HUES64 (cell line): ENCODE measurements around the gene PRR12.
"Not testable (repeated sequence)": the region's sequence is repeated elsewhere in the genome, so short reads cannot be mapped to it uniquely, and the experiment has no call there.

Experiments
- H3K27ac ChIP-seq: 2 replicates; pipeline ENCODE4 v1.7.0; 2013; ENCODE audit warnings: low read depth, low read length, inconsistent platforms
- H3K27me3 ChIP-seq: 2 replicates; pipeline ENCODE4 v1.6.1; 2013; ENCODE audit warnings: mild to moderate bottlenecking, low read length; ENCODE audit not compliant: insufficient read depth
- H3K36me3 ChIP-seq: 2 replicates; pipeline ENCODE4 v1.6.1; 2013; ENCODE audit warnings: mild to moderate bottlenecking, low read length; ENCODE audit not compliant: insufficient read depth
- H3K4me1 ChIP-seq: 2 replicates; pipeline ENCODE4 v1.6.1; 2013; ENCODE audit warnings: mild to moderate bottlenecking, low read length, moderate library complexity; ENCODE audit not compliant: insufficient read depth
- H3K4me3 ChIP-seq: 2 replicates; pipeline ENCODE4 v1.5.1; 2013; ENCODE audit warnings: mild to moderate bottlenecking, low read length, moderate library complexity
- H3K9ac ChIP-seq: 2 replicates; pipeline ENCODE4 v1.6.1; 2013; ENCODE audit warnings: mild to moderate bottlenecking, low read depth, low read length
- H3K9me3 ChIP-seq: 2 replicates; pipeline ENCODE4 v1.6.1; 2013; ENCODE audit warnings: low read depth, low read length; ENCODE audit not compliant: insufficient read depth
- WGBS: fragments of 150-250, 120-280 bp; methylation state at CpG from one replicate; pipeline ENCODE4 v1.1.7; 2013; ENCODE audit warnings: missing lambda C conversion rate; 5-methylcytosine and 5-hydroxymethylcytosine counted together

The PRR12 gene

DNA sequence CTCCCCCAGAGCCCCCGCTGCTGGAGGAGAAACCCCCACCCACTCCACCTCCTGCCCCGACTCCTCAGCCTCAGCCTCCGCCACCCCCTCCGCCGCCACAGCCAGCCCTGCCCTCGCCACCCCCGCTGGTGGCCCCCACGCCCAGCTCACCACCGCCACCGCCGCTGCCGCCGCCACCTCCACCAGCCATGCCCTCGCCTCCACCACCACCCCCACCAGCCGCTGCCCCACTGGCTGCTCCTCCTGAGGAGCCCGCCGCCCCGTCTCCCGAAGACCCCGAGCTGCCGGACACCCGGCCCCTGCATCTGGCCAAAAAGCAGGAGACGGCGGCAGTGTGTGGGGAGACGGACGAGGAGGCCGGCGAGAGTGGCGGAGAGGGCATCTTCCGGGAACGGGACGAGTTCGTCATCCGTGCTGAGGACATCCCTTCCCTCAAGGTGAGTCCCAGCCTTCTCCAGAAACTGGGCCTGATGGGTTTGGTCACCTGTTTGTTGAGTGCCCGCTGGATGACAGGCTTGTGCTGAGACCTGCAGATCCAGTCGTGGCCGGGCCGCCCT lies 10.6 kb downstream of the PRR12 start:
- Histone ChIP-seq H3K9ac (no peak overlapping the region), H3K9me3 (no peaks in the 10 kb centered on the region), H3K27ac (no peak overlapping the region), H3K4me1 (no peaks in the 10 kb centered on the region), H3K27me3 (no peaks in the 10 kb centered on the region), H3K36me3 (peaks cover 89% of the 10 kb centered on the region), H3K4me3 (no peak overlapping the region)
- WGBS, result 94% methylated on average over 38 of the region's 38 CpGs

DNA sequence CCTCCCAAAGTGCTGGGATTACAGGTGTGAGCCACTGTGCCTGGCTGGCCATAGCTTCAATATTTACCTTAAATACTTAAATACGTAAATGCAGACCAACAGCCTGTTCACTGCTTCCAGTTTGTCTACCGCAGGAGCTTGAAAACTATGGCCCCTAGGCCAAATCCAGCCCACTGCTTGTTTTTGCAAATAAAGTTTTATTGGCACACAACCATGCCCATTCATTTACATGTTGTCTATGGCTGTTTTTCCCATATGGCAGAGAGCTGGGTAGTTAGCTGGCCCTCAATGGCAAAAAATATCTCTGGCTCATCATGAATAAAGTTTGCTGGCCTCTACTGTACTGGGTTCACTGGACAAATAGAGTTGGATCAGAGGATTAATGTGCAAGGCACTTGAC lies 11.8 kb downstream of the PRR12 start:
- Histone ChIP-seq H3K27me3 (no peaks in the 10 kb centered on the region), H3K9ac (no peak overlapping the region), H3K4me3 (no peak overlapping the region), H3K4me1 (no peaks in the 10 kb centered on the region), H3K9me3 (no peaks in the 10 kb centered on the region), H3K36me3 (peaks cover 90% of the 10 kb centered on the region), H3K27ac (no peak overlapping the region)
- WGBS, result 94% methylated on average over 2 of the region's 2 CpGs

DNA sequence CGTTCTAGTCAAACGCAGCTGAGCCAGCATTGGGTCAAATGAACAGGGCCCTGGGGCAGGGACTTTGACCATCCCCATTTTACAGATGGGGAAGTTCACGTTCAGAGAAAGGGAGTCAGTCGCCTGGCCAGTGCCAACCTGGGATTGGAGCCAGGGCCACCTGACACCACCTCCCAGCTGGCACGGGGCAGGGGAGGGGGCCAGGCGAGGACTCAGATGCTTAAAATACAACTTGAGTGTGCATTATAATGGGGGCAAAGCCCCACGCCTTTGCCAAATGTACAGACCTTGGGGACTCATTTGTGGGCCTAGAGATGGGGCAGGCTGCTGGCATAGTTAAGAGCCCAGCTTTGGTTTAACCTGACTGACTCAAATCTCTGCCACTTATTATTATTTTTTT lies 14.6 kb downstream of the PRR12 start:
- peaks cover 88% of the 10 kb centered on the region for H3K36me3 ChIP-seq
- H3K9me3 ChIP-seq, result no peaks in the 10 kb centered on the region
- H3K27me3 ChIP-seq, result no peaks in the 10 kb centered on the region
- H3K9ac ChIP-seq, result no peak overlapping the region
- no peak overlapping the region for H3K4me3 ChIP-seq
- H3K27ac ChIP-seq, result no peak overlapping the region
- 97% methylated on average over 7 of the region's 7 CpGs for WGBS
- H3K4me1 ChIP-seq, result no peaks in the 10 kb centered on the region

DNA sequence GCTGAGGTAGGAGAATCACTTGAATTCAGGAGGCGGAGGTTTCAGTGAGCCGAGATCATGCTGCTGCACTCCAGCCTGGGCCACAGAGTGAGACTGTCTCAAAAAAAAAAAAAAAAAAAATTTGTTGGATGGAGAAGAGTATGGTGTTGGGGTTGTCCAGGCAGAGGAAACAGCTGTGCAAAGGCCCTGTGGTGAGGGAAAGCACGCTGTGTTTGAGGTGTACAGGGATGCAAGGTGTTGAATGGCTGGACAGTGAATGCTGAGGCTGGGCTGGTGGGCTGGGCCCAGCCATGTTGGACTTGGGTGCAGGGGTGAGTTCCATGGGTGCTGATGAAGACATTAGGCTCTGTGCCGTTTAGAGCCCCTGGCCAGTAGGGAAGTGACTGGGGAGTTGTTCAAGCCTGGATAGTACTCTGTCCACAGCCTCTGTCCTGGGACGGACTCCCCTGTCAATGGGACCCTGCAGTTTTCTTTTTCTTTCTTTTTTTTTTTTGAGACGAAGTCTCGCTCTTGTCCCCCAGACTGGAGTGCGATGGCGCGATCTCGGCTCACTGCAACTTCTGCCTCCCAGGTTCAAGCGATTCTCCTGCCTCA lies 18.6 kb downstream of the PRR12 start:
- peaks cover 79% of the 10 kb centered on the region for H3K36me3 ChIP-seq
- no peaks in the 10 kb centered on the region for H3K9me3 ChIP-seq
- 96% methylated on average over 12 of the region's 12 CpGs for WGBS
- H3K4me3 ChIP-seq, result no peak overlapping the region
- no peak overlapping the region for H3K27ac ChIP-seq
- H3K27me3 ChIP-seq, result no peaks in the 10 kb centered on the region
- H3K9ac ChIP-seq, result no peak overlapping the region
- H3K4me1 ChIP-seq, result no peaks in the 10 kb centered on the region

DNA sequence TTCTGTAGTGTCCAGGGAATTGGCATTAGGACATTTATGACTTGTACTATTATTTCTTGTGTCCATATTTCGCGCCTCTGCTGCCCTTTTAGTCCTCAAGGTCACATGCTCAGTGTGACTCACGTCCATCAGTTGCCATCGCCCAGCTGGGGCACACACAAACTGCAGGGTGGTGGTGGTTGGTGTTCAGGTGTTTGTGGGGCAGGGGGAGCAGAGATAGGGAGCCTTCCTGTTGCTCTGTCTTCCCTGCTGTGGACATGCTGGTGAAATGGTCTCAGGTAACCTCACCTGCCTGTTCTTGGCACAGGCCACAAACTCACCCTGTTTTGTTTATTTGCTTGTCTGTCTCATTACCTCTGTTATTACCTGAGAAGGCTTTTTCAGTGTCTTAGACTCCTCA lies 22.4 kb downstream of the PRR12 start:
- Histone ChIP-seq H3K36me3 (peaks cover 83% of the 10 kb centered on the region), H3K9me3 (no peaks in the 10 kb centered on the region), H3K4me3 (no peak overlapping the region), H3K9ac (no peak overlapping the region), H3K4me1 (no peaks in the 10 kb centered on the region), H3K27ac (no peak overlapping the region), H3K27me3 (no peaks in the 10 kb centered on the region)
- 96% methylated on average over 4 of the region's 4 CpGs for WGBS

DNA sequence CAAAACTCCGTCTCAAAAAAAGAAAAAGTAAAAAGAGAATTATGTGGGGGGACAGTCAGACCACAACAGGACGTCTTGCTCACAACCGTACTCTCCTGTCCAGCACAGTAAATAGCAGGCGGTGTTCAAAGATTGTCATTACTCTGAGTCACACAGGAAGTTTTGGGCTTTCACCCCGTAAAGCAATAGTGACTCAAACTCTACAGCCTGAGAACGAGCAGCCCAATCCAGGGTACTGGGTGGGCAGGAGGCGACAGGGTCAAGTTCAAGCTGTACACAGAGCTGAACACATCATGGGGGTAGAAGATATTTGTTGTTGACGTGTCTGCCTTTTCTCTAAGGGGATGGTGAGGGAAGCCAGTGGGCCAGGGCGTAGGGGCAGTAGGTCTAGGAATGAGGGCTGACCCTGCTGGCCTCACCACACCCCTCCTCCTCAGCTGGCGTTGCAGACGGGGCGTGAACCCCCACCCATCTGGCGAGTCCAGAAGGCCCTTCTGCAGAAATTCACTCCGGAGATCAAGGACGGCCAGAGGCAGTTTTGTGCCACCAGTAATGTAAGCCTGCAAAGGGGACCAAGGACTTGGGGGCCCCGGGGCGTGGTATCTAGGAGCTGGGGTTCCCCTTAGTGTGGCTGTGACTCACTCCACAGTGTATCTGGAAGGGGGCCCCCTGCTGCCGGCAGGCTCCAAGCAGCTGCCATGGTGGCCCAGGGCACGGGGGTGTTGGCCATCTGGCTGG lies 23.3 kb downstream of the PRR12 start:
- H3K9me3 ChIP-seq, result no peaks in the 10 kb centered on the region
- H3K36me3 ChIP-seq, result peaks cover 82% of the 10 kb centered on the region
- H3K27ac ChIP-seq, result no peak overlapping the region
- WGBS, result 95% methylated on average over 19 of the region's 19 CpGs
- H3K4me1 ChIP-seq, result no peaks in the 10 kb centered on the region
- H3K4me3 ChIP-seq, result no peak overlapping the region
- H3K27me3 ChIP-seq, result no peaks in the 10 kb centered on the region
- H3K9ac ChIP-seq, result no peak overlapping the region

DNA sequence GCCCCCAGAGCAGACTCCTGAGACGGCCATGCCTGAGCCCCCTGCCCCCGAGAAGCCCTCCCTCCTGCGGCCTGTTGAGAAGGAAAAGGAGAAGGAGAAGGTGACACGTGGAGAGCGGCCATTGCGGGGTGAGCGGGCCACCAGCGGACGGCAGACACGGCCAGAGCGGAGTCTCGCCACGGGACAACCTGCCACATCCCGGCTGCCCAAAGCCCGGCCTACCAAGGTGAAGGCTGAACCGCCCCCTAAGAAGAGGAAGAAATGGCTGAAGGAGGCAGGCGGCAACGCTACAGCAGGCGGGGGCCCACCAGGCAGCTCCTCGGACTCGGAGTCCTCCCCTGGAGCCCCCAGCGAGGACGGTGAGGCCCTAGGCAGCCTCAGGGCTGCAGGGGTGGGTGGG lies 24.9 kb downstream of the PRR12 start:
- no peaks in the 10 kb centered on the region for H3K9me3 ChIP-seq
- no peaks in the 10 kb centered on the region for H3K27me3 ChIP-seq
- peaks cover 82% of the 10 kb centered on the region for H3K36me3 ChIP-seq
- H3K9ac ChIP-seq, result no peak overlapping the region
- no peak overlapping the region for H3K27ac ChIP-seq
- no peak overlapping the region for H3K4me3 ChIP-seq
- no peaks in the 10 kb centered on the region for H3K4me1 ChIP-seq
- 96% methylated on average over 23 of the region's 23 CpGs for WGBS

DNA sequence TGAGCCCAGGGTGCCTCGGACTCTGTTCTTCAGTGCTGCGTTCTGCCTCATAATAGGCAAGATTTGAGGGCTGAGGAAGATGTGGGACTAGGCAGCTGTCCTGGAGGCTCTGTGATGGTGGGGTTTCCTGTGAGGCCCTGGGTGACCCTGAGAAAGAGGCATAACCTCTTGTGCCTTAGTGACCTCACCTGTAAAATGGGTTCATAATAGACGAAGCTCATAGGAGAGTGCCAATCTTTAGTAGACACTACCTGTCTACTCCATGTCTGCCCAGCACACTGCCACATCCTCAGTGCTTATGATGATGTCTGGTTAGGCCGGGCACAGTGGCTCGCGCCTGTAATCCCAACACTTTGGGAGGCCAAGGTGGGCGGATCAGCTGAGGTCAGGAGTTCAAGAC lies 25.6 kb downstream of the PRR12 start:
- Histone ChIP-seq H3K4me3 (no peak overlapping the region), H3K27me3 (no peaks in the 10 kb centered on the region), H3K36me3 (peaks cover 81% of the 10 kb centered on the region), H3K27ac (no peak overlapping the region), H3K4me1 (no peaks in the 10 kb centered on the region), H3K9ac (no peak overlapping the region), H3K9me3 (no peaks in the 10 kb centered on the region)
- 95% methylated on average over 7 of the region's 7 CpGs for WGBS

DNA sequence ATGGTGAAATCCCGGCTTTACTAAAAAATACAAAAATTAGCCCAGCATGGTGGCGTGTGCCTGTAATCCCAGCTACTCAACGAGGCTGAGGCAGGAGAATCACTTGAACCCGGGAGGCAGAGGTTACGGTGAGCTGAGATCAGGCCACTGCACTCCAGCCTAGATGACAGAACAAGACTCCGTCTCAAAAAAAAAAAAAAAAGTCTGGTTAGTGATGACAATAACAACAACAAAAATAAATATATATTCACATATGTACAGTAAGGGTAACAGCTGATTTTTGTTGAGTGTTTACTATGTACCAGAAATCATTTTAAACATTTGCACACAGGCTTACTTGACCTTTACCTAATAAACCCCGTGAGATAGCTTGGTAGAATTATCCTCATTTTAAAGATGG lies 26.0 kb downstream of the PRR12 start:
- H3K9ac ChIP-seq, result no peak overlapping the region
- H3K27ac ChIP-seq, result no peak overlapping the region
- no peaks in the 10 kb centered on the region for H3K27me3 ChIP-seq
- H3K9me3 ChIP-seq, result no peaks in the 10 kb centered on the region
- H3K4me1 ChIP-seq, result no peaks in the 10 kb centered on the region
- no peak overlapping the region for H3K4me3 ChIP-seq
- WGBS, result 95% methylated on average over 6 of the region's 7 CpGs
- peaks cover 85% of the 10 kb centered on the region for H3K36me3 ChIP-seq

DNA sequence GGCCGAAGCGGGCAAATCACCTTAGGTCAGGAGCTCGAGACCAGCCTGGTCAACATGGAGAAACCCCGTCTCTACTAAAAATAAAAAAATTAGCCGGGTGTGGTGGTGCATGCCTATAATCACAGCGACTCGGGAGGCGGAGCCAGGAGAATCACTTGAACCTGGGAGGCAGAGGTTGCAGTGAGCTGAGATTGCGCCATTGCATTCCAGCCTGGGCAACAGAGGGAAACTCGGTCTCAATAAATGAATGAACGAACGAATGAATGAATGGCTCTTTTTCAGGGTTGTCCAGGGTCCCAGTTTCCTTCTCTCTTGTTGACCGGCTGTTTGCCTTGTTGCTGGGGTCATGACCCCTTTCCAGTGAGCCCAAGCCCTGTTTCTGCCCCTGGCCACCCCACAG lies 26.9 kb downstream of the PRR12 start:
- 98% methylated on average over 13 of the region's 13 CpGs for WGBS
- H3K4me3 ChIP-seq, H3K27ac ChIP-seq, H3K9ac ChIP-seq, H3K4me1 ChIP-seq, H3K27me3 ChIP-seq, H3K9me3 ChIP-seq: not testable (repeated sequence)
- peaks cover 82% of the 10 kb centered on the region for H3K36me3 ChIP-seq

DNA sequence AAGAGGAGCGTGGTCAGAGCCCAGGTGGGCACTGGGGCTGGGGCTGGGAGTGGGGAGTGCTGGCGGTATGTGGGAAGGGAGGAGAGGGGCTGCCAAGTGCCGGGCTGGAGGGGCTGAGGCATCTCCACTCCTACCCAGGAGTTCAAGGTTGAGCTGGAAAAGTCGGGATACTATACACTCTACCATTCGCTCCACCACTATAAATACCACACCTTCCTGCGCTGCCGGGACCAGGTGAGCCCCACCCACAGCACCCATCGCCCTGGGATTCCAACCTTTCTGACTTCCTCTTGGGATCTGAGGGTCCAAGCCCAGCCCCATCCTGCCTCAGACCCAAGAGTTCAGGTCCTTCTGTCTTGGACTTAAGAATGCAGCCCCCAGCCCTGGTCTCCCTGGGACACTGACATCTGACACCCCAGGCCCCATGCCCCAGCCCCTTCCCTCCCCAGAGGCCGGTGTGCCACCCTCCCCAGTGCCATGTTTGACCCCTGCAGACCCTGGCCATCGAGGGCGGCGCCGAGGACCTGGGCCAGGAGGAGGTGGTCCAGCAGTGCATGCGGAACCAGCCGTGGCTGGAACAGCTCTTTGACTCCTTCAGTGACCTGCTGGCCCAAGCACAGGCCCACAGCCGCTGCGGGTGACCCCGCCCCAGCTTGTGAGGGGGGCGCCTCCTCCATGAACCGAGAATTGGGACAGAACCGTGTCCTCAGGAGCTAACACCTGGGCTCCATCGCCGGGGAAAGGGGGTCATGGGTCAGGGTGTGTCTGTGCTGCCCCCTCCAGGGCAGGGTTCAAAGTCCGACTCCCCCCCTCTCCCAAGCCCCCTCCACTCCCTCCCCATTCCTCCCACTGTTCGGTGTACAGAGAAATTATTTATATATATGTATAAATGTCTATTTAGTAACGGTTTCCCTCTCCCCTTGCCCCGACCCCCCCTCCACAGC lies 34.3 kb downstream of the PRR12 start:
- 93% methylated on average over 23 of the region's 27 CpGs for WGBS
- no peaks in the 10 kb centered on the region for H3K4me1 ChIP-seq
- no peak overlapping the region for H3K9ac ChIP-seq
- no peak overlapping the region for H3K27ac ChIP-seq
- peaks cover 50% of the 10 kb centered on the region for H3K36me3 ChIP-seq
- H3K4me3 ChIP-seq, result no peak overlapping the region
- no peaks in the 10 kb centered on the region for H3K27me3 ChIP-seq
- H3K9me3 ChIP-seq, result no peaks in the 10 kb centered on the region
